K562 (cell line): ENCODE results near the gene BPNT1. TPM values are rescaled to one million over a fixed set of nuclear protein-coding genes. Genes with fewer than 3 reads are reported as not detected.
A peak's percentile ranks its signal among the peaks of the same experiment; 100 is the strongest.

Experiments used
- HEY1 ChIP-seq: fragments of 250-450 bp; sonication (Bioruptor Pico); IDR thresholded peaks from 2 replicates; pipeline ENCODE4 v1.5.0; 2020; ENCODE audit warnings: mild to moderate bottlenecking, moderate library complexity, borderline replicate concordance
- MED1 ChIP-seq: sonication (generic); formaldehyde crosslinking; IDR thresholded peaks from 2 replicates; pipeline ENCODE4 v1.8.1; 2023; ENCODE audit warnings: missing genetic modification reagents, borderline replicate concordance
- POLR2AphosphoS2 ChIP-seq: IDR thresholded peaks from 2 replicates; pipeline ENCODE4 v1.6.1; 2012; ENCODE audit warnings: low read length, improper control_type of control experiment
- ZNF263 ChIP-seq: sonication (generic); formaldehyde crosslinking; IDR thresholded peaks from 2 replicates; pipeline ENCODE4 v1.8.0; 2022; ENCODE audit warnings: mild to moderate bottlenecking, missing genetic modification reagents, borderline replicate concordance
- ZNF354B ChIP-seq: fragments of 250-450 bp; sonication (Bioruptor Pico); IDR thresholded peaks from 2 replicates; pipeline ENCODE4 v1.4.0; 2020
- polyA plus RNA-seq, 8 experiments: library from polyadenylated mRNA; depleted of rRNA in 4 of 8; stranded (reverse) in 5 of 8; unstranded in 3 of 8; fragments of >200 nt; fragmentation: Nextera tagmentation in 2 of 8; fragmentation: Illumina TruSeq in 1 of 8; extraction: Ambion mirVana in 2 of 8; extraction: Trizol in 1 of 8; gene quantifications; 2 replicates each; pipeline versions ENCODE4 v1.2.1 to v1.2.3, GENCODE V29; 2011 to 2014; ENCODE audit warnings: inconsistent platforms in 1 of 8, missing spikeins in 1 of 8
- total RNA-seq, 7 experiments: library from RNA; depleted of rRNA in 6 of 7; stranded (reverse); fragments of >200 nt in 6 of 7; fragmentation: Illumina TruSeq in 2 of 7; extraction: Trizol in 2 of 7; gene quantifications; 2 replicates each; pipeline versions ENCODE4 v1.2.1 to v1.2.3, GENCODE V29; 2011 to 2021; ENCODE audit warnings: low replicate concordance in 1 of 7
- TF ChIP-seq, protein P1 (sequence below): fragments of 200-600 bp; sonication (generic); IDR thresholded peaks from one replicate; pipeline ENCODE4 v1.6.1; 2012; ENCODE audit warnings: mild to moderate bottlenecking, low read depth, low read length, inconsistent platforms
- TF ChIP-seq, protein P2 (sequence below): sonication (generic); formaldehyde crosslinking; IDR thresholded peaks from 2 replicates; pipeline ENCODE4 v1.8.0; 2022; ENCODE audit warnings: mild to moderate bottlenecking, missing genetic modification reagents, borderline replicate concordance

BPNT1 gene
- total and polyA plus RNA-seq, 9 of the 15 experiments (the other 6 are each of a cell fraction or from before 2014, with no cell fraction given) = 30.2 to 73.8 (median 40.5) TPM

DNA sequence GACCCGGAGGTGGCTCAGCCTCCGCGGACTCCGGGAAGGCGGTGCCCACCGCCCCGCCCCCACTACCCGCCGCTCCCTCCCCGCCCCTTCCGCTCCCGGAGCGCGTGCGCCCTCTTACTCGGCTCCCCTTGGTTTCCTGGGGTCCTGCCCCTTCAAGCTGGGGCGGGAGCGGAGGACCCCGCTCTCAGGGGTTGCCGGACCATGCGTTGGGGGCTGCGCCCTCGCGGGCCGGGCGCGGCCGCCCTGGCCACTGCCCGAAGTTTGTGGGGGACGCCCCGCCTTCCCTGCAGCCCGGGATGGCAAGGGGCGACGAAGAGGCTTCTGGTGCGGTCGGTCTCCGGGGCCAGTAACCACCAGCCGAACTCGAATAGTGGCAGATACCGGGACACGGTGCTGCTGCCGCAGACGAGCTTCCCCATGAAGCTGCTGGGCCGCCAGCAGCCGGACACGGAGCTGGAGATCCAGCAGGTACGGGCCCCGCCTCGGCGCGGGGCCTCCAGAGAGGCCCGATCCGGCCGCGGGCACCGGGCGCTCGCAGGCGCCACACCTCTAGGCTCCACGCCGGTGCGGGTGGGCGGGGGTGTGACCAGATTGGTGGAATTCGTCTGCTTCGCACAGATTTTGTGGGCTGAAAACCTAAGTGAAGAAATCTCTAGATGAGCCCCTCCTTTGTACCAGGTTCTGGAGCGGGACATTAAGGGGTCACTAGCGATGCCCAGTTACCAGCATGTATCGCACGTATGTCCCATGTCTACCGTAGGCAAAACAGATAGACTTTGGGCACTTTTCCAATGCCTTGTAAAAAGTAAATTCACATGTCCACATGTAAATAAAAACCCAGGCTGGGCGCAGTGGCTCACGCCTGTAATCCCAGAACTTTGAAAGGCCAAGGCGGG is 4.7 kb upstream of the BPNT1 start, which contains the start of gene IARS2 (continued):
- TF ChIP-seq, protein P1, sequence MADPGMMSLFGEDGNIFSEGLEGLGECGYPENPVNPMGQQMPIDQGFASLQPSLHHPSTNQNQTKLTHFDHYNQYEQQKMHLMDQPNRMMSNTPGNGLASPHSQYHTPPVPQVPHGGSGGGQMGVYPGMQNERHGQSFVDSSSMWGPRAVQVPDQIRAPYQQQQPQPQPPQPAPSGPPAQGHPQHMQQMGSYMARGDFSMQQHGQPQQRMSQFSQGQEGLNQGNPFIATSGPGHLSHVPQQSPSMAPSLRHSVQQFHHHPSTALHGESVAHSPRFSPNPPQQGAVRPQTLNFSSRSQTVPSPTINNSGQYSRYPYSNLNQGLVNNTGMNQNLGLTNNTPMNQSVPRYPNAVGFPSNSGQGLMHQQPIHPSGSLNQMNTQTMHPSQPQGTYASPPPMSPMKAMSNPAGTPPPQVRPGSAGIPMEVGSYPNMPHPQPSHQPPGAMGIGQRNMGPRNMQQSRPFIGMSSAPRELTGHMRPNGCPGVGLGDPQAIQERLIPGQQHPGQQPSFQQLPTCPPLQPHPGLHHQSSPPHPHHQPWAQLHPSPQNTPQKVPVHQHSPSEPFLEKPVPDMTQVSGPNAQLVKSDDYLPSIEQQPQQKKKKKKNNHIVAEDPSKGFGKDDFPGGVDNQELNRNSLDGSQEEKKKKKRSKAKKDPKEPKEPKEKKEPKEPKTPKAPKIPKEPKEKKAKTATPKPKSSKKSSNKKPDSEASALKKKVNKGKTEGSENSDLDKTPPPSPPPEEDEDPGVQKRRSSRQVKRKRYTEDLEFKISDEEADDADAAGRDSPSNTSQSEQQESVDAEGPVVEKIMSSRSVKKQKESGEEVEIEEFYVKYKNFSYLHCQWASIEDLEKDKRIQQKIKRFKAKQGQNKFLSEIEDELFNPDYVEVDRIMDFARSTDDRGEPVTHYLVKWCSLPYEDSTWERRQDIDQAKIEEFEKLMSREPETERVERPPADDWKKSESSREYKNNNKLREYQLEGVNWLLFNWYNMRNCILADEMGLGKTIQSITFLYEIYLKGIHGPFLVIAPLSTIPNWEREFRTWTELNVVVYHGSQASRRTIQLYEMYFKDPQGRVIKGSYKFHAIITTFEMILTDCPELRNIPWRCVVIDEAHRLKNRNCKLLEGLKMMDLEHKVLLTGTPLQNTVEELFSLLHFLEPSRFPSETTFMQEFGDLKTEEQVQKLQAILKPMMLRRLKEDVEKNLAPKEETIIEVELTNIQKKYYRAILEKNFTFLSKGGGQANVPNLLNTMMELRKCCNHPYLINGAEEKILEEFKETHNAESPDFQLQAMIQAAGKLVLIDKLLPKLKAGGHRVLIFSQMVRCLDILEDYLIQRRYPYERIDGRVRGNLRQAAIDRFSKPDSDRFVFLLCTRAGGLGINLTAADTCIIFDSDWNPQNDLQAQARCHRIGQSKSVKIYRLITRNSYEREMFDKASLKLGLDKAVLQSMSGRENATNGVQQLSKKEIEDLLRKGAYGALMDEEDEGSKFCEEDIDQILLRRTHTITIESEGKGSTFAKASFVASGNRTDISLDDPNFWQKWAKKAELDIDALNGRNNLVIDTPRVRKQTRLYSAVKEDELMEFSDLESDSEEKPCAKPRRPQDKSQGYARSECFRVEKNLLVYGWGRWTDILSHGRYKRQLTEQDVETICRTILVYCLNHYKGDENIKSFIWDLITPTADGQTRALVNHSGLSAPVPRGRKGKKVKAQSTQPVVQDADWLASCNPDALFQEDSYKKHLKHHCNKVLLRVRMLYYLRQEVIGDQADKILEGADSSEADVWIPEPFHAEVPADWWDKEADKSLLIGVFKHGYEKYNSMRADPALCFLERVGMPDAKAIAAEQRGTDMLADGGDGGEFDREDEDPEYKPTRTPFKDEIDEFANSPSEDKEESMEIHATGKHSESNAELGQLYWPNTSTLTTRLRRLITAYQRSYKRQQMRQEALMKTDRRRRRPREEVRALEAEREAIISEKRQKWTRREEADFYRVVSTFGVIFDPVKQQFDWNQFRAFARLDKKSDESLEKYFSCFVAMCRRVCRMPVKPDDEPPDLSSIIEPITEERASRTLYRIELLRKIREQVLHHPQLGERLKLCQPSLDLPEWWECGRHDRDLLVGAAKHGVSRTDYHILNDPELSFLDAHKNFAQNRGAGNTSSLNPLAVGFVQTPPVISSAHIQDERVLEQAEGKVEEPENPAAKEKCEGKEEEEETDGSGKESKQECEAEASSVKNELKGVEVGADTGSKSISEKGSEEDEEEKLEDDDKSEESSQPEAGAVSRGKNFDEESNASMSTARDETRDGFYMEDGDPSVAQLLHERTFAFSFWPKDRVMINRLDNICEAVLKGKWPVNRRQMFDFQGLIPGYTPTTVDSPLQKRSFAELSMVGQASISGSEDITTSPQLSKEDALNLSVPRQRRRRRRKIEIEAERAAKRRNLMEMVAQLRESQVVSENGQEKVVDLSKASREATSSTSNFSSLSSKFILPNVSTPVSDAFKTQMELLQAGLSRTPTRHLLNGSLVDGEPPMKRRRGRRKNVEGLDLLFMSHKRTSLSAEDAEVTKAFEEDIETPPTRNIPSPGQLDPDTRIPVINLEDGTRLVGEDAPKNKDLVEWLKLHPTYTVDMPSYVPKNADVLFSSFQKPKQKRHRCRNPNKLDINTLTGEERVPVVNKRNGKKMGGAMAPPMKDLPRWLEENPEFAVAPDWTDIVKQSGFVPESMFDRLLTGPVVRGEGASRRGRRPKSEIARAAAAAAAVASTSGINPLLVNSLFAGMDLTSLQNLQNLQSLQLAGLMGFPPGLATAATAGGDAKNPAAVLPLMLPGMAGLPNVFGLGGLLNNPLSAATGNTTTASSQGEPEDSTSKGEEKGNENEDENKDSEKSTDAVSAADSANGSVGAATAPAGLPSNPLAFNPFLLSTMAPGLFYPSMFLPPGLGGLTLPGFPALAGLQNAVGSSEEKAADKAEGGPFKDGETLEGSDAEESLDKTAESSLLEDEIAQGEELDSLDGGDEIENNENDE = no peak
- TF ChIP-seq POLR2AphosphoS2 (no peak), HEY1 (CRISPR knock-in tag) (no peak), MED1 (CRISPR knock-in tag) (no peak), ZNF354B (CRISPR knock-in tag) (no peak), ZNF263 (no peak)
- TF ChIP-seq, protein P2, sequence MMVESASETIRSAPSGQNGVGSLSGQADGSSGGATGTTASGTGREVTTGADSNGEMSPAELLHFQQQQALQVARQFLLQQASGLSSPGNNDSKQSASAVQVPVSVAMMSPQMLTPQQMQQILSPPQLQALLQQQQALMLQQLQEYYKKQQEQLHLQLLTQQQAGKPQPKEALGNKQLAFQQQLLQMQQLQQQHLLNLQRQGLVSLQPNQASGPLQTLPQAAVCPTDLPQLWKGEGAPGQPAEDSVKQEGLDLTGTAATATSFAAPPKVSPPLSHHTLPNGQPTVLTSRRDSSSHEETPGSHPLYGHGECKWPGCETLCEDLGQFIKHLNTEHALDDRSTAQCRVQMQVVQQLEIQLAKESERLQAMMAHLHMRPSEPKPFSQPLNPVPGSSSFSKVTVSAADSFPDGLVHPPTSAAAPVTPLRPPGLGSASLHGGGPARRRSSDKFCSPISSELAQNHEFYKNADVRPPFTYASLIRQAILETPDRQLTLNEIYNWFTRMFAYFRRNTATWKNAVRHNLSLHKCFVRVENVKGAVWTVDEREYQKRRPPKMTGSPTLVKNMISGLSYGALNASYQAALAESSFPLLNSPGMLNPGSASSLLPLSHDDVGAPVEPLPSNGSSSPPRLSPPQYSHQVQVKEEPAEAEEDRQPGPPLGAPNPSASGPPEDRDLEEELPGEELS (CRISPR knock-in tag) = peak; percentile 73; the same call in 1 of the 2 replicates
